Measurements from ENCODE around the gene SLAMF7. TPM values are rescaled to one million over a fixed set of nuclear protein-coding genes. Genes with fewer than 3 reads are reported as not detected.
"Not testable (repeated sequence)": the region's sequence is repeated elsewhere in the genome, so short reads cannot be mapped to it uniquely, and the experiment has no call there.

SLAMF7 gene
- polyA plus RNA-seq, 1 donor (not counting 4 experiments of a cell fraction or from before 2014, with no cell fraction given) = 31.0 TPM

GRCh38 chr1:160711602-160712311 lies 27.3 kb upstream of the SLAMF7 start, which contains the start of gene CD48:
Gene CD48 (minus strand): TSS chr1:160711822. CDS start chr1:160711763, 59 bp downstream.
- no peak for TF ChIP-seq EZH2 (IDR thresholded peaks at IDR 0.05; ENCODE audit: low read length)
- no peak for TF ChIP-seq CTCF (optimal IDR thresholded peaks at IDR 0.05 in 1 of 3, IDR thresholded peaks at IDR 0.05 in 1 of 3, conservative IDR thresholded peaks at IDR 0.05 in 1 of 3; ENCODE audit: extremely low read depth in 1 of 3, insufficient read depth in 2 of 3, low read length in 3 of 3)
- Histone ChIP-seq H3K9ac (ENCODE audit: control insufficient read depth, extremely low read depth, insufficient read depth, low read length) (no peak within 1 kb of the TSS), H3K9me3 (ENCODE audit: control insufficient read depth, low read depth, low read length) (no peaks in the 10 kb centered on the region), H3K27ac (ENCODE audit: control insufficient read depth, insufficient read depth, low read length) (no peak within 1 kb of the TSS), H3K4me2 (ENCODE audit: control insufficient read depth, extremely low read depth, insufficient read depth, low read depth, low read length) (no peak within 1 kb of the TSS), H3K36me3 (ENCODE audit: control insufficient read depth in 2 of 2, extremely low read depth in 1 of 2, insufficient read depth in 2 of 2, low read length in 2 of 2) (no peaks in the 10 kb centered on the region), H2AFZ (ENCODE audit: control insufficient read depth, low read length) (no peak within 1 kb of the TSS), H3K79me2 (ENCODE audit: control insufficient read depth, insufficient read depth, low read length) (no peaks in the 10 kb centered on the region), H3K4me1 (ENCODE audit: control insufficient read depth, extremely low read depth, insufficient read depth, low read length) (no peaks in the 10 kb centered on the region), H3K9me1 (ENCODE audit: control insufficient read depth, extremely low read depth, insufficient read depth, low read length) (no peaks in the 10 kb centered on the region), H3K27me3 (ENCODE audit: control insufficient read depth, extremely low read depth, insufficient read depth, low read length) (no peaks in the 10 kb centered on the region), H3K4me3 (ENCODE audit: control insufficient read depth in 2 of 3, extremely low read depth in 1 of 3, insufficient read depth in 2 of 3, low read depth in 1 of 3, low read length in 3 of 3) (no peak within 1 kb of the TSS), H4K20me1 (ENCODE audit: control insufficient read depth, extremely low read depth, insufficient read depth, low read length) (no peaks in the 10 kb centered on the region)
- DNase-seq (ENCODE audit: low read depth, low spot score) (no peak), FAIRE-seq (no peak)
- dilution Hi-C loops (cut with MboI; ENCODE audit: extremely low pct_ligation_motif_present, low sequenced_read_pairs) = no loop called here

GRCh38 chr1:160712525-160713080 lies 26.4 kb upstream of the SLAMF7 start:
- H2AFZ ChIP-seq (ENCODE audit: control insufficient read depth, low read length); H3K4me3 ChIP-seq (ENCODE audit: control insufficient read depth in 2 of 3, extremely low read depth in 1 of 3, insufficient read depth in 2 of 3, low read depth in 1 of 3, low read length in 3 of 3); H3K9me3 ChIP-seq (ENCODE audit: control insufficient read depth, low read depth, low read length); H4K20me1 ChIP-seq (ENCODE audit: control insufficient read depth, extremely low read depth, insufficient read depth, low read length); H3K9ac ChIP-seq (ENCODE audit: control insufficient read depth, extremely low read depth, insufficient read depth, low read length); DNase-seq (ENCODE audit: low read depth, low spot score); H3K36me3 ChIP-seq (ENCODE audit: control insufficient read depth in 2 of 2, extremely low read depth in 1 of 2, insufficient read depth in 2 of 2, low read length in 2 of 2); H3K9me1 ChIP-seq (ENCODE audit: control insufficient read depth, extremely low read depth, insufficient read depth, low read length); H3K27me3 ChIP-seq (ENCODE audit: control insufficient read depth, extremely low read depth, insufficient read depth, low read length); H3K4me1 ChIP-seq (ENCODE audit: control insufficient read depth, extremely low read depth, insufficient read depth, low read length); FAIRE-seq; dilution Hi-C loops (cut with MboI; ENCODE audit: extremely low pct_ligation_motif_present, low sequenced_read_pairs); H3K79me2 ChIP-seq (ENCODE audit: control insufficient read depth, insufficient read depth, low read length); H3K4me2 ChIP-seq (ENCODE audit: control insufficient read depth, extremely low read depth, insufficient read depth, low read depth, low read length); H3K27ac ChIP-seq (ENCODE audit: control insufficient read depth, insufficient read depth, low read length): not testable (repeated sequence)
